T-helper 2 cell (primary cell): ENCODE data around the gene SDK1.

ENCODE experiments used
- DNase-seq, 5 experiments: peaks; one replicate each; pipeline versions ENCODE4 v3.0.0 to v3.0.0-alpha.2; 2012 to 2022

SDK1 gene

GRCh38 chr7:4149645-4150044, 848.6 kb downstream of the SDK1 start:
- no peak for DNase-seq

GRCh38 chr7:4150731-4151130, 849.7 kb downstream of the SDK1 start:
- DNase-seq: no peak

DNA sequence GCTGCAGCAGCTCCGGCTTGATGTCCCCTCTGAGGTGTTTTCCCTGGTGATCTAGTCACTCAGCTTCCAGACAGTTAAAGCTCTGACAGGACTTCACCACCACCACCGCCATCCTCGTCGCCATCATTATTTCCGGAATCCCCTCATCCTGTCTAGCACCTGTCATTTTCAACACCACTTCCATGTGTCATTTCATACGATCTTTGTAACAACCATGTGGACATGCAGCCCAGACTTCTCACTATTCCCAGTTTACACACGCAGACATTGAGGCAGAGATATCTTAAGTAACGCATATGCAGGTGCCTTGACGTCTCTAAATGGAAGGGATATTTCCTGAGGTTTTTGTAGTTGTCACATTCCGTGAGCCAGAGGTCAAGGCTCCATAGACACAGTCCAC, 850.5 kb downstream of the SDK1 start:
- no peak for DNase-seq

- DNase-seq: no peak
Observed at GRCh38 chr7:4151926-4152549, 851.0 kb downstream of the SDK1 start.

DNA sequence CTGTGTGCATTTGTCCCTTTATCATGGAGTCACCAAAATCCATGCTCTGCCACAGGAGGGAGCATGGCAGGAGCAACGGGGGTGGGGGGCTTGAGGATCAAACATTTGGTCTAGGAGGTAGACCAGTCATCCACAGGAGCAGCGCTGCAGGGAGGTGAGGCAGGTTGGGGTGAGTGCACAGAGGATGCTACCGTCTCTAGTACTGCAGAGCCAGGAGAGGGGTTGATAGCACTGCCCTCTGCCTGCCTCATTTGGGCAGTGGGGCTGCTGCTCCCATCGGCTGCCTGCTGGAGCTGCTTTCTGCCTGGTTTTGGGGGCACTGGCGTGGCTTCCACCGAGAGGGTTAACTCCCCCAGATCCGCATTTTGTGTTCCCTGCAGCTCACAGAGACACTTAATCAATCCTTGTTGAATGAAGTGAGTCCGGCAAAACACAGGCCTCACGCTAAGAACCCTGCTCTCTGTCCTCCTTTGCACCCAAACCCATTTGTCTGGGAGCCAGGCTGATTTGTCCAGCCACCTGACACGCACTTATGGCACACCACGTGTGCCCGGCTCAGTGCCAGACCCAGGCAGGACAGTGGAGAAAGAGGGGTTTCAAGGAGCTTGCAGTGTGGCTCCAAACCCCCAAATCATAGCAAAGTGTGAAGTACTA, 854.0 kb downstream of the SDK1 start:
- no peak for DNase-seq

DNA sequence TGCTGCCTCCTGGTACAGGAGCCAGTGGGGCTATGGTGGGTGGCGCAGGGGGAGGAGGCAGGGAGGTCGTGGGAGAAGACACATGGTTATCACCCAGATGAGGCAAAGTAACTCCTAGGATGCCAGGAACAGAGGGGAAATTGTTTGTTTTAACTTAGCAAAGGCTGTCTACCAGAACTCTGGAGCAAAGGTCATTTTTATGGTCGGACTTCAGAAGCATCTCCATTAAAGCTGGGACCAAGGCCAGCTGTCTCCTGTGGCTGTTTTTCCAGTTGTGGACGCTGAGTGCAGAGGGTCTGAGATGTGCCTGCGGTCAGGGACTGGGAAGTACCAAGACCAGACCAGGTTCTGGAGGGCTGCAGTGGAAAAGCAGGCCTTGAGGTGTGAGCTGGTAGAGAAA, 855.1 kb downstream of the SDK1 start:
- DNase-seq: no peak

- no peak for DNase-seq
Observed at GRCh38 chr7:4157651-4158050, 856.6 kb downstream of the SDK1 start.

GRCh38 chr7:4158441-4159153, 857.5 kb downstream of the SDK1 start:
- DNase-seq: no peak

DNA sequence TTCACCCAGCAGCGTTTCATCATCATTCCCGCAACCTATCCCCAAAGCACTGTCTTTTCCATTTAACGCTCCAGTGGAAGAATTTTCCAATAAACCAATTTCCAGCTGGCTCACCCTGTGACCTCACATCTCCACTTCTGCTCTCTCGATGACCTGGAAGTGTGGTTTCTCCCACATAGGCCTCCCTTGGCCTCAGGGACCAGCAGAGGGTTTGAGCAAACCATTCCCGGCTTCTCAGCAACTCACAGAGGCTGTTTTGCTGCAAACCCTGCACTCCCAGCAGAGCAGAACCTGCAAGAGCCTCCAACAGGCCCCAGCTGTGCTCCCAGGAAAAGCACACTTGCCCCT, 858.1 kb downstream of the SDK1 start:
- DNase-seq: no peak

GRCh38 chr7:4159761-4160554, 858.9 kb downstream of the SDK1 start:
- DNase-seq: no peak

GRCh38 chr7:4162884-4163564, 862.0 kb downstream of the SDK1 start:
- DNase-seq: no peak

DNA sequence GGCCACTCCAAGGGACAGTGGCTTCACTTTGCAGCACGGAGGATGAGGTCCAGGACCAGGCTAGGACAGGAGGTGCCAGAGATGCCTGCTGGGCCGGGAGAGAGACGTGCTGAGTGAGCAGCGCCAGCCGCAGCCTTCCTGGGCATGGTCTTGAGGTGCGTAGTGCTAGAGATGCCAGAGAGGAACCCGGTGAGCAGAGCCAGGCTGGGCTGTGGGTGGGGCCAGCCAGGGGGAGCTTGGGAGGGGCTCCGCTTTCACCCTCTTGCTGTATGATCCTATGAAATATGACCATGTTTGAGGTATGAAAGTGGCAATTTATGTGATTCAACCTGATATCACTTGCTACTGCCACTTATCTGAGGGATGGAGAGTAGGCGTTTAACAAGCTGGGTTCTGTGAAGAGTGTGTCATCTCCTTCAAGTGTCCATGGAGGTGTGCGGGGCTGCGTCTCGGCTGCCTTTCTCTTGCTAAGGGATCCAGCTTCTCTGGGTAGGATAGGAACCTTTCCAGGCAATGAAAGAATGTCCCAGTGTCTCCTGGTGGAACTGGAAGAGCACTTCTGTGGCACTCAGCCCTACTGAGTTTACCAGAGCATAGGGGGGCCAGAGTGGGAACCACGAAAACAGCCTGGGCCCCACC, 862.6 kb downstream of the SDK1 start:
- no peak for DNase-seq

GRCh38 chr7:4164556-4164955, 863.5 kb downstream of the SDK1 start:
- no peak for DNase-seq

DNA sequence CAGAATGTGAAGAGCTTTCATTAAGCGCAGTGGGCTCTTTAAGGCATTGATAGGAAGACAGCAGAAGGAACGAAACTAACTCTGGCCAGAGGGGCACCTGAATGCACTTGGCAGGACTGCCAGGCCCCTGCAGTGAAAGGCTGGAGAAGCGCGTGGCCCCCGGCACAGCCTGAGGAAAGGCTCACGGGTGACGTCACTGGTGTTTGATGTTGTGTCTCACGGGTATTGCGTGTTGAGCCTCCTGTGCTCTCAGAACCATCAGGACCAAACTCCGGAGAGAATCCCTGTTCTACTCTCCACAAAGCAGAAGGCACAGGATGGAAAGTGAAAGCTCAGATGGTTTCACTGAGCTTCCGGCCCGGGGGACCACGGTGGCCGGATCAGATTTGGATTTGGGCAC, 865.3 kb downstream of the SDK1 start:
- DNase-seq: no peak

DNA sequence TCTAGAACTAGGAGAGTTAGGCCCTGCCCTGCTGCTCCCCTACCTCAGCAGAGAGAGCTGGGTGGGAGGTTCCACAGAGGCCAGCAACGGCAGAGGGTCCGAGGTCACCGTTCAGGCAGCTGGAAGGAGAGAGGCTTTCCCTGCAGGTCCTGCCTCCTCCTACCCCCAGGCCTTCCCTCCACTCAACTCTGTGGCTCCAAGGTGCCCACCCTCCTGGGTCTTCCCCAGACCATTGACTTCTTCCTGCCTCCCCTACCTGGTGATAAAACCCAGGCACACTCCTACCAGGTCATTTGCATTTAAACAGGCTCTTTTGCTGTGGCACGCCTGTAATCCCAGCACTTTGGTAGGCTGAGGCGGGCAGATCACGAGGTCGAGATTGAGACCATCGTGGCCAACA, 865.8 kb downstream of the SDK1 start:
- no peak for DNase-seq

- DNase-seq: no peak
Observed at GRCh38 chr7:4167385-4167910, 866.4 kb downstream of the SDK1 start.

DNA sequence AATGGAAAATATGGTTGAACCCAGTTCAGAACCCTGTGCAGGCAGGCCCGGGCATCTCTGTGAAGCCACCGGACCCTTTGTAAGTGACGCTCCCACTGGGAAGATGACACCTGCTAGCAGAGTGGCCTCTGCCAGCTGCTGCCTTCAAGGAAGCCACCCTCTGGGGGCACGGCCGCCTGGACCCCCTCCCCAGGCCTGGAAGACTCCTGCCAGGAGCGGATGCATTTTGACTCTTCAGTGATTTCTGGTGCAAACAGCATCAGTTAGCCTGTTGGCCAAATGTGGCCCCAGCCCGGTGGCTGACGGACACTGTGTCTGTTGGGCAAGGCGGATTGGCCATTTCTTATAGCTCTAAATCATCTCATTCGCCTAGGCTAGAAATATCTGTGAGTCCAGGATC, 867.0 kb downstream of the SDK1 start:
- DNase-seq: no peak

DNA sequence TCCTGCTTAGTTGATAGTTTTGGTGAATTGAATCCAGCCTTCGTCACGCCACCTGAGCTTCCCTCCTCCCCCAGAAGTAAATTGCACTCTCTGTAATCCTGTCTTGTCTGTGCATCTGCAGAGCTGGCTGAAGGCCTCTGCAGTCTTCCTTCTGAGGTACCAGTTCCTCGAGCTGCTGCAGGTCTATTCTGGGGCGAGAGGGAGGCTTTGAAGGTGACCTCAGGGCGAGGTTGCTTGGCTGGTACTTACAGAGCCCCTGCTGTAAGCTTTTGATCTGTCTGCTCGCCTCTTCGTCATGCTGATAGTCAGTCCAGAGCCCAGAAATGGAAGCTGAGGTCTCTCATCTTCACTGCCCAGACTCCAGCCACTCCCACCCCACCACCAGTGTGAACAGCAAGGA, 867.5 kb downstream of the SDK1 start:
- DNase-seq: no peak

DNA sequence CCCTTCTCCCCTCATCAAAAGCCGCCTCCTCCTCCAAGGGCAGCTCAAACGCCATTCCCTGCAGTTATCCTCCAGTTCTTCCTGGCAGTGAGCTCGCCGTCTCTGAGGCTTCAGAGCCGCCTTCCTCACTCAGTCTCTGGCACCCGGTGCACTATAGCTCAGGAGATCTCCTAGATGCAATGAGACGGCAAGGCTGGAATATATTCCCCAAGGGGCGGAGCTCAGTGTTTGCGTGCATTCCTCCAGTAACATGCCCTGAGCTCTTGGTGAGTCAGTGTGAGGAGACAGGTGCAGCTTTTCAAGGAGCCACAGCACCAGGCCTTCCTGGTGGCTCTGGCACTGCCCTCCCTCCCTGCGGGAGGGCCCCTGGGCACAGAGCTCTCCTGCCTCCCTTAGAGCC, 868.4 kb downstream of the SDK1 start:
- DNase-seq: no peak

- DNase-seq: no peak
Observed at GRCh38 chr7:4170997-4171786, 870.1 kb downstream of the SDK1 start.

GRCh38 chr7:4172883-4173282, 871.8 kb downstream of the SDK1 start:
- DNase-seq: no peak
